Measurements from ENCODE around the gene NACC1. TPM values are rescaled to one million over a fixed set of nuclear protein-coding genes. Genes with fewer than 3 reads are reported as not detected.
A peak's percentile ranks its signal among the peaks of the same experiment; 100 is the strongest.

The NACC1 gene
- total RNA-seq, 1 donor from 2014 or later = 99.4 TPM

DNA sequence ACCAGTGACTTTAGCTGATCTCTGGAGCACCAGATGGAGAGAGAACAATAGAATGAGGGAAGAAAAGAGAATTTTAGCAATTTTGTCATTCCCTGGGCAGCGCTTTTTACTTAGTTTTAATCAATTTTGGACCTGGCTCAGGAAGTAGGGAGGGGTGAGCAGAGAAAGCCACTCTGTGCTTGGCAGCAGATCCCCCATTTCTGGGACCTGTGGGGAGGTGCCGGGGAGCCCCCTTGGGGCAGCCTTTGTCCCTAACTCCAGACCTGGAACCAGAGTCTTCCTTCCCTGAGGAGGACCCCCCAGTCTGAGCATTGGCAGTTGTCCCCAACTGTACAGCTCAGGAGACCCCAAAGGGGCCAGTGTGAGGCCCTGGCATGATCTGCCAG, 25.9 kb upstream of the NACC1 start:
- DNase-seq (ENCODE audit: low read depth, low spot score) = no peak
- TF ChIP-seq, protein P1, sequence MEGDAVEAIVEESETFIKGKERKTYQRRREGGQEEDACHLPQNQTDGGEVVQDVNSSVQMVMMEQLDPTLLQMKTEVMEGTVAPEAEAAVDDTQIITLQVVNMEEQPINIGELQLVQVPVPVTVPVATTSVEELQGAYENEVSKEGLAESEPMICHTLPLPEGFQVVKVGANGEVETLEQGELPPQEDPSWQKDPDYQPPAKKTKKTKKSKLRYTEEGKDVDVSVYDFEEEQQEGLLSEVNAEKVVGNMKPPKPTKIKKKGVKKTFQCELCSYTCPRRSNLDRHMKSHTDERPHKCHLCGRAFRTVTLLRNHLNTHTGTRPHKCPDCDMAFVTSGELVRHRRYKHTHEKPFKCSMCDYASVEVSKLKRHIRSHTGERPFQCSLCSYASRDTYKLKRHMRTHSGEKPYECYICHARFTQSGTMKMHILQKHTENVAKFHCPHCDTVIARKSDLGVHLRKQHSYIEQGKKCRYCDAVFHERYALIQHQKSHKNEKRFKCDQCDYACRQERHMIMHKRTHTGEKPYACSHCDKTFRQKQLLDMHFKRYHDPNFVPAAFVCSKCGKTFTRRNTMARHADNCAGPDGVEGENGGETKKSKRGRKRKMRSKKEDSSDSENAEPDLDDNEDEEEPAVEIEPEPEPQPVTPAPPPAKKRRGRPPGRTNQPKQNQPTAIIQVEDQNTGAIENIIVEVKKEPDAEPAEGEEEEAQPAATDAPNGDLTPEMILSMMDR (conservative IDR thresholded peaks at IDR 0.05) = no peak
- no peak overlapping the region for H3K27ac Mint-ChIP-seq (ENCODE audit: unreplicated experiment)
- peaks cover 89% of the 10 kb centered on the region for H3K27me3 Mint-ChIP-seq (ENCODE audit: low read depth)
- no peak overlapping the region for H3K4me3 Mint-ChIP-seq
- H3K9me3 Mint-ChIP-seq = no peaks in the 10 kb centered on the region
- peaks cover 19% of the 10 kb centered on the region for H3K4me1 Mint-ChIP-seq
- no peaks in the 10 kb centered on the region for H3K36me3 Mint-ChIP-seq (ENCODE audit: low read depth)

DNA sequence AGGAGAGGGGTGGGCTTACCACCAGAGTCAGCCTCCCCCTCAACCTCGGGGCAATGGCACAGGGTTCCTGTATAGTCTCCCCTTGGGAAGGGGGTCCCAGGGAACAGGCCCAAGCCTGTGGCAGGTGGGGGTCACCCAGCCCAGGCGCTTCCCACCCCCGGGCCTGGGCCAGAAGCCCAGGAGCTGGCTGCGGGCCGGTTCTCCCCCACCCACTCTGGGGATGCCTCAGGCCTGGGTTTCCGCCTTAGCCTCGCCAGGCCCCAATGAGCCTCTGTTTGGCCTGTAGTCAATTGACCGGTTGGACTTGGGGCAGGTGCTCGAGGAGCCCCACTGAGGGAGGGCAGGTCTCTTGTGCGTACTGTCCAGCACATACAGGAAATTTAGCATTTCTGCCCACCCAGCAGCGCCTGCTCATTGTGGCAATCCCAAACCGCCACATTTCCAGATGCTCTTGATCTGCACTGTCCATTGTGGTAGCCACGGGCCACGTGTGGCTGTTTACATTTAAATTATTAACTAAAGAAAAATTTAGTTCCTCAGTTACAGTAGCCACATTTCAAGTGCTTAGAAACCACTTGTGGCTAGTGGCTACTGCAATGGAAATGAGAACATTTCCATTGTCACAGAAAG, 25.3 kb upstream of the NACC1 start:
- no peak for DNase-seq (ENCODE audit: low read depth, low spot score)
- H3K9me3 Mint-ChIP-seq = no peaks in the 10 kb centered on the region
- peaks cover 19% of the 10 kb centered on the region for H3K4me1 Mint-ChIP-seq
- TF ChIP-seq, protein P1 (conservative IDR thresholded peaks at IDR 0.05) = no peak
- H3K27ac Mint-ChIP-seq (ENCODE audit: unreplicated experiment) = no peak overlapping the region
- no peak overlapping the region for H3K4me3 Mint-ChIP-seq
- peaks cover 90% of the 10 kb centered on the region for H3K27me3 Mint-ChIP-seq (ENCODE audit: low read depth)
- no peaks in the 10 kb centered on the region for H3K36me3 Mint-ChIP-seq (ENCODE audit: low read depth)

DNA sequence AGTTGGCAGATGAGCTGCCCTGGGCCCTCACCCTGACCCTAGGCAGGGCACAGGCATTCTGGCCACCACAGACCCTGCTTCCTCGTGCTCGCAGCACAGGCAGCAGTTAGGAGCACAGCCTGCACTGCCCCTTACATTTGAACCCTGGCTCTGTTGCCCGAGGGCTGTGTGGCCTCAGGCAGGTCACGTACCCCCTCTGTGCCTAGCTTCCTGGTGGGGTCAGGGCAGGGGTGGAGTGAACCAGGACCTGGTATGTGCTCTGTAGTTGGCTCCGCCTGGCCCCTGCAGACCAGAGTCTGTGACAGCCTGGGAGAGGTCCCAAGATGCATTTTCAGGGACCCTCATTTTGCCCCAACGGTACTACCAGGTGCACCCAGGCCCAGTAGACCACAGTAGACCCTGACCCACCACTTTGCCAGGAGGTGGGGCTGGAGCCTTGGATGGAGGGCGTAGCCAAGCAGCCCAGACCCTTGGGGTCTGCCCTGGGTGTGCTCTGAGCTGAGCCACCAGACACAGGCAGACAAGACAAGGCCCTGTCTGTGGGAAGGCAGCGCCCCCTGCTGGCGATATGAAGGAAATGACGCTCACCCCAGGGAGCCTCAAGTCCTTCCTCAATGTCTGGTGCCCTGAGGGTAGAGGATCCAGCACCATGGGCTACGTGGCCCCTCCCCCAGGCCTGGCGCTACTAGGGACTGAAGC, 24.5 kb upstream of the NACC1 start:
- peaks cover 23% of the 10 kb centered on the region for H3K4me1 Mint-ChIP-seq
- no peaks in the 10 kb centered on the region for H3K9me3 Mint-ChIP-seq
- no peak overlapping the region for H3K4me3 Mint-ChIP-seq

DNA sequence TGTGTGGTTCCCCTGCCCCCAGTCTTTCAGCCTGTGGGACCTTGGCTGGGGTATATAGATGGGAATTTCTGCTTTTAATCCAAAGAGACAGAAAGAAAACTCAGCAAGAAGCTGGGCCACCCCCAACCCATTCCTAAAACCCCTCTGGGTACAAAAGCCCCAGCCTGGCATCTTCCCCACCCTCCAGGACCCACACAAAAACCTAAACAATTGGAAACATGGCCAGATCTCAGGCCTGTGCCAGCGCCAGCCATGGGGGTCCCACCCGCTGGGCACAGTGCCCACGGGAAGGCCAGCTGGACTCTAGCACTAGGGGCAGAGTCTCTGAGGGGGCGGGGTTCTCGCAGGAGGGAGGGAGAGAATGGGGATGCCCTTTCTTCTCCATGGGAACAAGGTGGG, 24.0 kb upstream of the NACC1 start:
- Mint-ChIP-seq H3K27ac (ENCODE audit: unreplicated experiment) (no peak overlapping the region), H3K27me3 (ENCODE audit: low read depth) (peaks cover 92% of the 10 kb centered on the region), H3K36me3 (ENCODE audit: low read depth) (no peaks in the 10 kb centered on the region), H3K4me1 (peaks cover 24% of the 10 kb centered on the region), H3K9me3 (no peaks in the 10 kb centered on the region), H3K4me3 (no peak overlapping the region)
- no peak for DNase-seq (ENCODE audit: low read depth, low spot score)
- TF ChIP-seq, protein P1 (conservative IDR thresholded peaks at IDR 0.05) = peak; percentile 2

More for the DNA sequence above, 24.5 kb upstream of the NACC1 start:
- no peaks in the 10 kb centered on the region for H3K36me3 Mint-ChIP-seq (ENCODE audit: low read depth)
- peak; percentile 81 for DNase-seq (ENCODE audit: low read depth, low spot score)
- TF ChIP-seq, protein P1 (conservative IDR thresholded peaks at IDR 0.05) = peak; percentile 97
- H3K27me3 Mint-ChIP-seq (ENCODE audit: low read depth) = peaks cover 92% of the 10 kb centered on the region
- no peak overlapping the region for H3K27ac Mint-ChIP-seq (ENCODE audit: unreplicated experiment)

DNA sequence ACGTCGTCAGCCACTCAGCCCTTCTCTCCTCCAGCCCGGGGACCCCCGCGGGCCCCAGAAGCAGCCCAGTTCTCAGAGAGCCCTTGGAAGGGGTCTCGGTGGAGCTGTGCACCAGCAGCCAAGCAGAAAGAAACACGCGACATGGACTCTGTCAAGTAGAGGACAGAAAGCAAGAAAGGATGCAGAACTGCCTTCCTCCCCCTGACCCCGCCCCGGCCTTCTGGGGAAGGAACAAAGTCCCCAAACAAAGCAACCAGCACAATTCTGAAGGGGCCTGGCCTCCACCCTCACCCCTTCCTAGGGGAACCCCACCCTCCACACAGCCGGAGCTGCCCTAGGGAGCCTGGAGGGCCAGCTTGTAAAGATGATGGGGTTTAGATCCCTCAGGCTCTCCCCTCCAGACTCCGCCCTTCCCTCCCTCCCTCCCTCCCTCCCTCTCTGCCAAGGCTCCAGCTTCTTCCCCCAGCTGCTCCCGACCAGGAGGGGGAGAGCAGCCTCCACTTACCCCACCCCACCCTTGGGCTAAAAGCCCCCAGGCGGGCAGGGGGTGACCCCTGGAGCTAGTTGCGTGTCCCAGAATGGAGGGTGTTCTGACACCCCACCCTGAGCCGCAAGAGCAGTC, 23.2 kb upstream of the NACC1 start:
- no peak overlapping the region for H3K27ac Mint-ChIP-seq (ENCODE audit: unreplicated experiment)
- H3K27me3 Mint-ChIP-seq (ENCODE audit: low read depth) = peaks cover 94% of the 10 kb centered on the region
- TF ChIP-seq, protein P1 (conservative IDR thresholded peaks at IDR 0.05) = no peak

More for the DNA sequence above, 23.2 kb upstream of the NACC1 start:
- Mint-ChIP-seq H3K4me1 (peaks cover 26% of the 10 kb centered on the region), H3K4me3 (peak overlapping the region; percentile 56), H3K36me3 (ENCODE audit: low read depth) (no peaks in the 10 kb centered on the region), H3K9me3 (no peaks in the 10 kb centered on the region)
- no peak for DNase-seq (ENCODE audit: low read depth, low spot score)
